OCI-LY1 (cell line): ENCODE data around the gene STRIT1.

Experiments
- CTCF ChIP-seq: fragments of 200-600 bp; sonication (generic), shearing (Covaris generic); IDR thresholded peaks from 2 replicates; pipeline ENCODE4 v1.5.1; 2017; ENCODE audit warnings: mild to moderate bottlenecking, antibody characterized with exemption, low read length, moderate library complexity, mixed read lengths
- EZH2 ChIP-seq: fragments of 200-600 bp; sonication (generic), shearing (Covaris generic); IDR thresholded peaks from 2 replicates; pipeline ENCODE4 v1.8.0; 2017; ENCODE audit warnings: borderline replicate concordance, mixed run types, mild to moderate bottlenecking, antibody characterized with exemption, low read length, moderate library complexity, mixed read lengths

GRCh38 chr3:155331078-155331477 lies 37.6 kb upstream of the STRIT1 start:
- TF ChIP-seq CTCF (no peak), EZH2 (no peak)
